AG04450 (cell line): ENCODE data around the gene TRAK2. TPM values are rescaled to one million over a fixed set of nuclear protein-coding genes. Genes with fewer than 3 reads are reported as not detected.

Source experiments
- CTCF ChIA-PET: fragments of 300-600, 350-600 bp; formaldehyde crosslinking; extraction: SDS; loops from one replicate; lab custom pipeline; 2022; ENCODE audit warnings: antibody characterized with exemption, inconsistent platforms; lab: Charles Lee
- POLR2A ChIA-PET: fragments of 350-600 bp; formaldehyde crosslinking; extraction: SDS; loops from one replicate; lab custom pipeline; 2021; ENCODE audit warnings: antibody characterized with exemption, inconsistent platforms; lab: Yijun Ruan, JAX
- DNase-seq: peaks from one replicate; pipeline ENCODE4 v3.0.0-alpha.2; 2011; ENCODE audit warnings: low read depth, low spot score
- H3K27ac ChIP-seq: one replicate; pipeline ENCODE4 v1.5.1; 2012; ENCODE audit warnings: low read depth, low read length, control low read depth
- H3K27me3 ChIP-seq: one replicate; pipeline ENCODE4 v1.6.0; 2012; ENCODE audit warnings: low read length; ENCODE audit not compliant: control insufficient read depth, insufficient read depth
- H3K4me3 ChIP-seq: 2 replicates; pipeline ENCODE4 v1.5.1; 2011; ENCODE audit warnings: mild to moderate bottlenecking, low read depth, low read length, control low read depth
- H3K9me3 ChIP-seq: 2 replicates; pipeline ENCODE4 v1.5.1; 2012; ENCODE audit warnings: low read length; ENCODE audit not compliant: control insufficient read depth, insufficient read depth
- CTCF ChIP-seq: IDR thresholded peaks from 2 replicates; pipeline ENCODE4 v1.5.1; 2011; ENCODE audit warnings: low read depth, low read length, control low read depth, inconsistent platforms
- polyA plus RNA-seq: library from polyadenylated mRNA; depleted of rRNA; stranded (reverse); fragments of >200 nt; gene quantifications from 2 replicates; pipeline ENCODE4 v1.2.3, GENCODE V29; 2011

Gene TRAK2
- polyA plus RNA-seq, 1 experiment, result 38.4 TPM

- ChIA-PET POLR2A (no interaction called here), CTCF (interaction anchor here (0.9 to 1.2 kb wide), 2 partner anchors 121 to 126 kb away, joined by 3 to 4 read pairs; no protein-coding TSS in a partner anchor)
- Histone ChIP-seq H3K9me3 (peaks cover 19% of the 10 kb centered on the region), H3K4me3 (no peak overlapping the region), H3K27ac (peak overlapping the region; percentile 13), H3K27me3 (no peaks in the 10 kb centered on the region)
- peak; percentile 71 for DNase-seq
- TF ChIP-seq CTCF, result no peak
Observed at GRCh38 chr2:201358684-201359083, 92.6 kb downstream of the TRAK2 start.

GRCh38 chr2:201357221-201357620, 94.0 kb downstream of the TRAK2 start, which contains the start of gene FLACC1:
FLACC1 (minus strand) TSS chr2:201357345; CDS start chr2:201351404, 5,941 bp downstream.
- ChIA-PET POLR2A (no interaction called here), CTCF (interaction anchor here (1.0 to 1.2 kb wide), 2 partner anchors 120 to 125 kb away, joined by 4 to 6 read pairs; no protein-coding TSS in a partner anchor)
- DNase-seq, result no peak
- no peaks in the 10 kb centered on the region for H3K27me3 ChIP-seq
- TF ChIP-seq CTCF, result no peak
- no peak within 1 kb of the TSS for H3K27ac ChIP-seq
- peaks cover 6% of the 10 kb centered on the region; the same call in 1 of the 2 replicates for H3K9me3 ChIP-seq
- no peak within 1 kb of the TSS for H3K4me3 ChIP-seq

- Histone ChIP-seq H3K4me3 (no peak overlapping the region), H3K9me3 (peaks cover under 1% of the 10 kb centered on the region; the same call in 1 of the 2 replicates), H3K27me3 (no peaks in the 10 kb centered on the region), H3K27ac (no peak overlapping the region)
- no peak for TF ChIP-seq CTCF
- no peak for DNase-seq
- ChIA-PET POLR2A (no interaction called here), CTCF (interaction anchor here (1.2 kb wide), 1 partner anchor 11 kb away, joined by 3 read pairs; no protein-coding TSS in a partner anchor)
Observed at GRCh38 chr2:201353116-201353515, 98.1 kb downstream of the TRAK2 start.

GRCh38 chr2:201350879-201351278, 100.4 kb downstream of the TRAK2 start:
- Histone ChIP-seq H3K9me3 (no peaks in the 10 kb centered on the region), H3K27ac (no peak overlapping the region), H3K27me3 (no peaks in the 10 kb centered on the region), H3K4me3 (no peak overlapping the region)
- CTCF ChIA-PET, result interaction anchor here (1.1 kb wide), 1 partner anchor 13 kb away, joined by 3 read pairs; no protein-coding TSS in a partner anchor
- no peak for TF ChIP-seq CTCF
- POLR2A ChIA-PET, result no interaction called here
- DNase-seq, result no peak

GRCh38 chr2:201349601-201350000, 101.7 kb downstream of the TRAK2 start:
- ChIA-PET POLR2A (no interaction called here), CTCF (interaction anchor here (1.5 kb wide), 1 partner anchor 117 kb away, joined by 5 read pairs; no protein-coding TSS in a partner anchor)
- Histone ChIP-seq H3K27ac (no peak overlapping the region), H3K4me3 (no peak overlapping the region), H3K9me3 (no peaks in the 10 kb centered on the region), H3K27me3 (no peaks in the 10 kb centered on the region)
- no peak for TF ChIP-seq CTCF
- no peak for DNase-seq
